KMS-11 (cell line): ENCODE data around the gene FCGBP.

Experiments
- H2AFZ ChIP-seq: fragments of 200-600 bp; sonication (generic); 2 replicates; pipeline ENCODE4 v1.6.1; 2016; ENCODE audit warnings: antibody characterized with exemption, mixed run types, low read depth
- H3K27ac ChIP-seq: fragments of 200-600 bp; sonication (generic); 2 replicates; pipeline ENCODE4 v1.6.1; 2016; ENCODE audit warnings: mild to moderate bottlenecking, mixed run types
- H3K27me3 ChIP-seq: fragments of 200-600 bp; sonication (generic); 2 replicates; pipeline ENCODE4 v1.6.1; 2017; ENCODE audit warnings: mild to moderate bottlenecking, low read depth, mixed run types, moderate library complexity; ENCODE audit not compliant: insufficient read depth
- H3K36me3 ChIP-seq: fragments of 200-600 bp; sonication (generic); 2 replicates; pipeline ENCODE4 v1.6.1; 2017; ENCODE audit warnings: mild to moderate bottlenecking, mixed run types; ENCODE audit not compliant: insufficient read depth
- H3K4me1 ChIP-seq: fragments of 200-600 bp; sonication (generic); 2 replicates; pipeline ENCODE4 v1.6.1; 2016; ENCODE audit warnings: mild to moderate bottlenecking, low read depth, mixed run types; ENCODE audit not compliant: poor library complexity, severe bottlenecking
- H3K4me2 ChIP-seq: fragments of 200-600 bp; sonication (generic); 2 replicates; pipeline ENCODE4 v1.7.0; 2016; ENCODE audit warnings: mild to moderate bottlenecking, mixed run types
- H3K4me3 ChIP-seq: fragments of 200-600 bp; sonication (generic); IDR thresholded peaks from 2 replicates; pipeline ENCODE4 v1.6.1; 2017; ENCODE audit warnings: low read depth, low read length, mixed read lengths; ENCODE audit not compliant: insufficient read depth
- H3K79me2 ChIP-seq: fragments of 200-600 bp; sonication (generic); 2 replicates; pipeline ENCODE4 v1.6.1; 2016; ENCODE audit warnings: low read depth, mixed run types; ENCODE audit not compliant: insufficient read depth
- H3K9ac ChIP-seq: fragments of 200-600 bp; sonication (generic); 2 replicates; pipeline ENCODE4 v1.6.1; 2016; ENCODE audit warnings: mild to moderate bottlenecking, mixed run types
- H4K20me1 ChIP-seq: fragments of 200-600 bp; sonication (generic); 2 replicates; pipeline ENCODE4 v1.6.1; 2016; ENCODE audit warnings: mild to moderate bottlenecking, mixed run types; ENCODE audit not compliant: insufficient read depth
- TF ChIP-seq, protein P1 (sequence below): fragments of 200-600 bp; sonication (generic); conservative IDR thresholded peaks from 2 replicates; pipeline ENCODE4 v1.6.1; 2017; ENCODE audit warnings: low read depth, mild to moderate bottlenecking, antibody characterized with exemption, low read length, moderate library complexity, mixed read lengths

Gene FCGBP

DNA sequence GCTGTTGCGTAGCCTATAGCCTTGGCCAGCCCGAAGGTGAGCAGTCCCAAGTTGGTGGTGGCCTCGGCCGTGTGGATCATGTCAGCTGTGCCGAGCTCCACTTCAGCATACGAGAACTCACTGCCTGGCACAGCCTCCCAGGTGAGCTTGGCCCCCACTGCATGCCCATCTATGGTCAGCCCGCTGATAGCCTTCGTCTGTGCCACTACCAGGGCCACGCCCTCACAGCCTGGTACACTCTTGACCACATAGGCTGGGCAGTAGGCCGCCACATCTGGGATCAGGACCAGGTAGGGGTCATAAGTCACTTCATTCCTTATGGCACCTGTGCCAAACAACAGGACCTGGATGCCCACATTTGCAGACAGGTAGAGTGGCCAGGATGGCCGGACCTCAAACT lies 7.4 kb downstream of the FCGBP start:
- no peak overlapping the region for H3K27ac ChIP-seq
- H3K79me2 ChIP-seq: no peaks in the 10 kb centered on the region
- H3K4me2 ChIP-seq: no peak overlapping the region
- TF ChIP-seq, protein P1, sequence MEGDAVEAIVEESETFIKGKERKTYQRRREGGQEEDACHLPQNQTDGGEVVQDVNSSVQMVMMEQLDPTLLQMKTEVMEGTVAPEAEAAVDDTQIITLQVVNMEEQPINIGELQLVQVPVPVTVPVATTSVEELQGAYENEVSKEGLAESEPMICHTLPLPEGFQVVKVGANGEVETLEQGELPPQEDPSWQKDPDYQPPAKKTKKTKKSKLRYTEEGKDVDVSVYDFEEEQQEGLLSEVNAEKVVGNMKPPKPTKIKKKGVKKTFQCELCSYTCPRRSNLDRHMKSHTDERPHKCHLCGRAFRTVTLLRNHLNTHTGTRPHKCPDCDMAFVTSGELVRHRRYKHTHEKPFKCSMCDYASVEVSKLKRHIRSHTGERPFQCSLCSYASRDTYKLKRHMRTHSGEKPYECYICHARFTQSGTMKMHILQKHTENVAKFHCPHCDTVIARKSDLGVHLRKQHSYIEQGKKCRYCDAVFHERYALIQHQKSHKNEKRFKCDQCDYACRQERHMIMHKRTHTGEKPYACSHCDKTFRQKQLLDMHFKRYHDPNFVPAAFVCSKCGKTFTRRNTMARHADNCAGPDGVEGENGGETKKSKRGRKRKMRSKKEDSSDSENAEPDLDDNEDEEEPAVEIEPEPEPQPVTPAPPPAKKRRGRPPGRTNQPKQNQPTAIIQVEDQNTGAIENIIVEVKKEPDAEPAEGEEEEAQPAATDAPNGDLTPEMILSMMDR: no peak
- no peaks in the 10 kb centered on the region for H3K27me3 ChIP-seq
- no peaks in the 10 kb centered on the region for H3K4me1 ChIP-seq
- H3K4me3 ChIP-seq: no peak overlapping the region
- H4K20me1 ChIP-seq: no peaks in the 10 kb centered on the region
- no peak overlapping the region for H3K9ac ChIP-seq
- H3K36me3 ChIP-seq: no peaks in the 10 kb centered on the region
- no peak overlapping the region for H2AFZ ChIP-seq

DNA sequence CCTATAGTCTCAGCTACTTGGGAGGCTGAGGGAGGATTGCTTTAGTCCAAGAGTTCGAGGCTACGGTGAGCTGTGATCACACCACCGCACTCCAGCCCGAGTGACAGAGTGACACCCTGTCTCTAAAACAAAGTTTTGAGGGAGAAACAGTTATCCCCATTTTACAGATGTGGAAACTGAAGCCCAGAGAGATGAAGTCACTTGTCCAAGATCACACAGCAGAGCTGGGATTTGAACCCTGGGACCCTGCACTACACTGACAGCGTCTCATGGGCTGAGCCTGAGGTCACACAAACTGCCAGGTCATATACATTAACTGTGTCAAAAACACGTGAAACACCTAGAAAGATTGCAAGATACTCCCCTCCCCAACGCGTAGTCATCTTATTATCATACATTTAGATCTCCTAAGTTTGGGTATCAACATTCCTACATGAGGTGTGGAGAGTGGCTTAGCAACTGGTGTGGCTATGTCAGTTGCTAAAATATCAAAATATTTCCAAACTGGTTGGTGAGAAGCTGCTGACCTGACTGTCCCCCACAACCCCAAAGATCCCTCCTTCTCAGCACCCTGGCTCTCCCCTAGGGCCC lies 8.2 kb downstream of the FCGBP start:
- Histone ChIP-seq H3K4me1 (no peaks in the 10 kb centered on the region), H3K4me3 (no peak overlapping the region), H3K27me3 (no peaks in the 10 kb centered on the region), H2AFZ (no peak overlapping the region), H3K4me2 (no peak overlapping the region), H4K20me1 (no peaks in the 10 kb centered on the region), H3K27ac (no peak overlapping the region), H3K36me3 (no peaks in the 10 kb centered on the region), H3K9ac (no peak overlapping the region), H3K79me2 (no peaks in the 10 kb centered on the region)
- TF ChIP-seq, protein P1: no peak

DNA sequence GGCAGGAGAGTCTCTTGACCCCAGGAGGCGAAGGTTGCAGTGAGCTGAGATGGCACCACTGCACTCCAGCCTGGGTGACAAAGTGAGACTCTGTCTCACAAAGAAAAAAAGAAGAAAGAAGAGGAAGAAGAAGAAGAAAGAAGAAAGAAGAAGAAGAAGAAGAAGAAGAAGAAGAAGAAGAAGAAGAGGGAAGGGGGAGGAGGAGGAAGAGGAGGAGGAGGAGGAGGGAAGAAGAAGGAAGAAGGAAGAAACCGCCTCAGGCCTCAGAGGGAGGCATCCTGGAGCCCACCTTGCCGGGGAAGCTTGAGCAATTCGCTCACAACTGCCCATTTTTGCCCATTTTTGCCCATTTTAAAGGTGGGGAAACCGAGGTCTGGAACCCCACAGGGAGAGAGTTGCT lies 9.5 kb downstream of the FCGBP start:
- no peaks in the 10 kb centered on the region for H3K4me1 ChIP-seq
- TF ChIP-seq, protein P1: no peak
- H3K4me3 ChIP-seq: no peak overlapping the region

DNA sequence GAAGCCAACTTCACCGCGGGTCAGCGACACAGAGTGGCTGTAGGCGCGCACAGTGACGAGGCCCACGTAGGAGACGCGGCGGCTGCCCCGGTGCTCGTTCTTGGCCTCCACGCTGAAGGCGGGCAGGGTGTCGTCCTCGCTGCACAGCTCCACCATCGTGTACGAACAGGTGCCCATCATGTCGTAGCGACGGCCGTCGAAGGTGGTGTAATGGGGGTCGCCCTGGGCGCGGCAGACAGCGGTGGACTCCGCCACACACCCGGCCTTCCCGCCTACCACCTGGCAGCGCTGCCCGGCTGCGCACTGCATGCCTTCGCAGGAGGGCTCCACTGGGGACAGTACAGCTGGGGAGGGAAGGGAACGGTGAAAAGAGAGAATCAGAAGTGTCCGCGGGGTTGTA lies 10.0 kb downstream of the FCGBP start:
- H3K27ac ChIP-seq: no peak overlapping the region
- no peak overlapping the region for H3K4me3 ChIP-seq
- H4K20me1 ChIP-seq: no peaks in the 10 kb centered on the region
- no peaks in the 10 kb centered on the region for H3K4me1 ChIP-seq
- H2AFZ ChIP-seq: no peak overlapping the region
- no peaks in the 10 kb centered on the region for H3K36me3 ChIP-seq
- no peaks in the 10 kb centered on the region for H3K27me3 ChIP-seq
- H3K4me2 ChIP-seq: no peak overlapping the region
- no peak overlapping the region for H3K9ac ChIP-seq
- TF ChIP-seq, protein P1: no peak
- H3K79me2 ChIP-seq: no peaks in the 10 kb centered on the region

More for the DNA sequence above, 9.5 kb downstream of the FCGBP start:
- H4K20me1 ChIP-seq: no peaks in the 10 kb centered on the region
- H3K27ac ChIP-seq: no peak overlapping the region
- H3K4me2 ChIP-seq: no peak overlapping the region
- H3K27me3 ChIP-seq: no peaks in the 10 kb centered on the region
- no peaks in the 10 kb centered on the region for H3K79me2 ChIP-seq
- H3K9ac ChIP-seq: no peak overlapping the region
- H3K36me3 ChIP-seq: no peaks in the 10 kb centered on the region
- H2AFZ ChIP-seq: no peak overlapping the region
